HuH-7 (cell line): ENCODE data around the gene RBBP7.
"Not testable (repeated sequence)": the region's sequence is repeated elsewhere in the genome, so short reads cannot be mapped to it uniquely, and the experiment has no call there.

Experiments
- DNase-seq: peaks from one replicate; pipeline ENCODE4 v3.0.0; 2011; ENCODE audit warnings: low spot score

The RBBP7 gene

DNA sequence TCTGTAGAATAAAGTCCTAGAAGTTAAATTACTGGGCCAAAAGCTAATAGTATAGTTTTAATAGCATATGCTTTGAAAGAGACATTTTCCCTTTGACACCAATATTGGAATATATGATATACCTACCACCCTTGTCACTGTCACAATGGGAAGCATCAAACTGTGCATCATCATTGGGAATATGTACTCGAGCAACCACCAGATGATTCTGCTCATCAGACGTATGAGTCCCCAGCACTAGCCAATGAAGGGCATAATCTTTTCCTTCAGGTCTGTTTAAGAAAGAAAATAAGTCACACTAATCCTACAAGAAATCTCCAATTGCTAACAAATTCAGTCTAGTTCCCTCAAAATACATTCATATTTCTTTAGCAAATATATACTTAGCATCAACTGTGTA lies 7.3 kb downstream of the RBBP7 start:
- DNase-seq, result no peak

DNA sequence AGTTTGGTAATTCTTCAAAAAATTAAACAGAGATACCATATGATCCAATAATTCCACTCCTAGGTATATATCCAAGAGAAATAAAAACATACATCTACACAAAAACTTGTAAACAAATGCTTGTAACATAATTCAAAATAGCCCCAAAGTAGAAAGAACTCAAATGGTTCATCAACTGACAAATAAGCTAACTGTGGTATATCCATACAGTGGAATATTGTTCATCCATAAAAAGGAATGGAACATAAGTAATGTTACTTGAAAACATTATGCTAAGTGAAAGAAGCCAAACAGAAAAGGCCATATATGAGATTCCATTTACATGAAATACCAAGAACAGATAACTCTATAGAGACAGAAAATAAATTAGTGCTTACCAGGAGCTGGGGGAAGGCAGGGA lies 13.4 kb downstream of the RBBP7 start:
- no peak for DNase-seq

DNA sequence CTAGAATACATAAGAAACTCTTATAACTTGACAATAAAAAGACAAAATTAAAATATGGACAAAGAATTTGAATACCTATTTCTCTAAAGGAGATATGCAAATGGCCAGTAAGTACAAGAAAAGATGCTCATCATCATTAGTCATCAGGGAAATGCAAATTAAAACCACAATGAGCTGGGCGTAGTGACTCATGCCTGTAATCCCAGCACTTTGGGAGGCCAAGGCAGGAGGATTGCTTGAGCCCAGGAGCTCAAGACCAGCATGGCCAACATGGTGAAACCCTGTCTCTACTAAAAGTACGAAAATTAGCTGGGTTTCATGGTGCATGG lies 14.1 kb downstream of the RBBP7 start:
- not testable (repeated sequence) for DNase-seq

DNA sequence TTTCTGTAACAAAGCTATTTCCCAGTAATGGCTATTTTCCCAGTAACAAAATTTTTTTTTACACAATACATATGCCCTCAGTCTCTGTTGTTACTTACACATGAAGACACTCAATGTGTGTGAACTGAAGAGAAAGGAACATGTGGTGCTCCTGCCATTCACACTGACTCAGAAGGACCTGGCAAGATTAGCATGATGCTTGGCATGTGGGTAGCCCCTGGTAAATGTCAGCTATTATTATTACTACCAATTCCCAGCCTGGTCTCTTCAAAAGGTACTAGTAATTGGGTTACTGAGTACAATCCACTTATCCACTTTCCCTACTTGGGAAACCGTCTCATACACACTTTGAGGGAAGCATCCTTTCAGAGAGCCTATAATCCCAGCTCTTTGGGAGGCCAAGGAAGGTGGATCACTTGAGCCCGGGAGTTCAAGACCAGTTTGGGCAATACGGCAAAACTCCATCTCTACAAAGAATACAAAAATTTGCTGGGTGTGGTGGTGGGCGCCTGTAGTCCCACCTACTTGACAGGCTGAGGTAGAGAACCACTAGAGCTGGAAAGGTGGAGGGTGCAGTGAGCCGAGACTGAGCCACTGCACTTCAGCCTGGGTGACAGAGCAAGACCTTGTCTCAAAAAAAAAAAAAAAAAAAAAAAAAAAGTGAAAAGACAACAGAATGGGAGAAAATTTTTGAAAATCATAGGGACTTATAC lies 14.6 kb downstream of the RBBP7 start:
- no peak for DNase-seq

DNA sequence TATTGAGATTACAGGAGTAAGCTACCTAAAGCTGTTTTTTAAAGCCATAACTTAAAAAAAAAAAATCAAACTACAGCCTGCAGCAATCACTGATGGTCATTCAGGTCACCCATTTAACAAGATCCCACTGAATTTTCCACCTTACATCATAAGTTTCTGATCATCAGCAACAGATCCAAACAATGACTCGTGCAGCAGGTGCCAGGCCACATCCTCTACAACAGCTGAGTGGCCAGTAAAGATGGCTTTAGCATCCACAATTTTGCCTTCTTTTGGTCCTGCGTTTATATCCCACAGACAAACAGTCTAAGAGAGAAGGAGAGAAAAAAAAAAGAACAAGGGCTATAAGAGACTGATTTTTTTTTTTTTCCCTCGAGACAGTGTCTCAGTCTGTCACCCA lies 16.6 kb downstream of the RBBP7 start:
- no peak for DNase-seq

DNA sequence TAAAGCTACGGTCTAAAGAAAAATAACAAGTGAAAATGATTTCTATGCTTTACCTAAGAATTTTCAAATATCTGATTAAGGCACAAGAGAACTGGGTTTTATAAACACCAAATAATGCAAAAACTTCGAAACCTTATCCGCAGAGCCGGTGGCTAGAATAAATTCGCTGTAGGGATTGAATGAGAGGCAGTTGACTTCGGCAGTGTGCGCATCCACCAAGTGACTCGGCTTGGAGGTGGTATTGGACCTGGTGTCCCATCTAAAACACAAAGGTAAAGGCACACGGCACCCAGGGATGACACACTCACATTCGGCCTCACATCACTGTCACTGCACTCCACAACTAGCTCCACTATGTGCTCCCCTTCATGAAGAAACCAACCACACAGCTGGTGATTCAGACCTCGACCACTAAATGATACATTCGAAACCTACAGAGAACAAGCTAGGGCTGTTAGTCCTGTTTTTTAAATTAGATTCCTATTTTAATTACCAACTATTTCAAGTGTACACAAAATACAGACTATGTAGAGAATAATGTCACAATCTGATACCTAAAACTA lies 17.5 kb downstream of the RBBP7 start:
- DNase-seq, result no peak

DNA sequence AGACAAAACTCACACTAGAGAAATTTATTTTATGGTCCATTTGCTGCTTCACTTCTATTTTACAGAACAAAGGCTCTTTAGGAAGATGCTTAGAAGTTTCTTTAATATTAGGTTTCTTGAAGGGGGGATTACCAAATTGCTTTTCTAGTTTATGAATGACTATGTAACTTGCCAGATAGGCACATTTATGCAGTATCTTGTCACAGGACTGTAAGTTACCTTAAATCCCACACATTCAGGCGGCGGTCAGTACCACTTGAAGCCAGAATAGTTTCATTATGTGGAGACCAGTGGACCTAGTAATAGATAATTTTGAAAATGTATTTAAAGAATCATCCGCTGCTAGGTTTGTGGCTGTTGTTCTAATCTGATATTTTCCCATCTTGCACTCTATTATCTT lies 18.3 kb downstream of the RBBP7 start:
- DNase-seq, result no peak

DNA sequence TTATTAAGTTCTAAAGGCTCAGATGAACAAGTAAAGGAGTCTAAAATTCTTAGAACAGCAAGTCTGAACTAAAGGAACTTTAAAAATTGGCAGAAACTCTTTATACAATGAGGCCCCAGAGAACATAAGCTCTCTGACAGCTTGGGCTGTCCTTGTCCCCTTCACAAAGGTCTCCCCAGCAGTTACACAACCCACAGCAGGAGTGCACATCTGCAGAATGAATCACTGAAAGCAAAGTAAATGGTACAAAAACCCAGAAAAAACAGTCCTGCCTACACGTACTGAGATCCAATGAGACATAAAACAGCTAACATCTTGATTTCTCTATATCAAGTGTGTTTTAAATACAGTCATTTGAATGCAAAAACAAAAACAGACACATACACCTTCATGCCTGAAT lies 18.7 kb downstream of the RBBP7 start:
- DNase-seq, result no peak

DNA sequence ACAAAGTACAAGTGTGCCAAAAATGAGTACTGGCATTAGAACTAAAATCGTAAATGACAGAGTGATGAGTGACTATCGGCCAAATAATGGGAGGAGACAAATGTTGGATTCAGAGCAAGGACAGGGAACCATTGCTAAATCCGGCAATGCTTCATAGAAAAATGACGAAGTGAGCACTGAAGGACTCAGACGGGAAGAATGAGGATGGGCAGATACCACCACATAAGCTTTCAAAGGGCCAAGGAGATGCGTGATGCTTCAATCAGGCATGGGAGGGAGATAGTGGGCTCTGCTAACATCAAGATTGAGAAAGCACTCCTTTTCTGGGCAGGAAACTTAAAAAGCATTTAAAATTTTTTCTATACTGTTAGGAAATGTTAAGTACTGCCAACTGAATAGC lies 21.6 kb downstream of the RBBP7 start:
- no peak for DNase-seq

DNA sequence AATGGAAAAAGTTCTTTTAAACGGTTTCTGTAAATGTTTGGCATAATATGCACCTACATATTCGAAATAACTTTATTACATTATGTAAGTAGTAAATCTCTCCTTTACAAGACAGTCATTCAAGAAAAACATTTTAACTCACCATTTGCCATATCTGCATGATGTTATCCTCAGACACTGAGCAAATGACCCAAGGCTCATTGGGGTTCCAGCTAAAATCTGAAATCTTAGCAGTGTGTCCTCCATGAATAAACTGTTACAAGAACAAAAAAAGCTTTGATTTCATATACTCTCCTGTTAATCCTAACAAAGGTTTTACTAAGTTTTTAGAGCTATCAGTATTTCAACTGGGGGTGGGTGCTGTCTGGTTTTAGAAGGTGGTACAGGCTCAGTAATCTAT lies 24.5 kb downstream of the RBBP7 start:
- DNase-seq, result no peak

DNA sequence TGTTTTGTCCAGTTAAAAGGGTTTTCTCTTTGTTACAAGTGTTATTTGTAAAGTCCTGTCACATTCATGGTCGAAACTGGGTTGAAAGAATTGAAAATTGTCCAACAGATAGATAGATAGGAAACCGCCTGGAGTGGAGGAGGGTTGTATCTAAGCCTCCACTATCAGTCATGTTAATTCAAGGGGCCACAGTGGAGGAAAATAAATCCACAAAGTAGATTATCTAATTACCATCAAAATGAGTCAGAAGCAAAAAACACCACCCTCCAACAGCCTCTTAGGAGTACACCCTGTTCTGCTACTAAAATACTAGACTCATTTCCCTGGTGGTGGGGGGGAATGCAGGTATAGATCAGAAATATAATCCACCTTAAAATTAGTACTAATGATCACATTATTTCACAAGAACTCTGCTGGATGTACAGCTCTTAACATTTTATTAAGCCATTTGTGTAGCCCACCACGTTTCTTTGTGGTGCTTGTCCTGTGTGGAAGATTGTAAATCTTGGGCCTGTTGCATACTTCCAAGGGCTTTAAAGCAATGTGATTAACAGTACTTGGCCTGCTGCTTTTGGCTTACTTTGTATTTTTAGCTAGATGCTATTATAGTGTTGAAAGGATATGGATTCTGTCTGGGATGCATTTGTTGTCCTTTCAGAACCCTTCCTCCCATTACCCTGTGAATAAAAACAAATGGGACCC lies 26.8 kb downstream of the RBBP7 start:
- DNase-seq, result no peak

DNA sequence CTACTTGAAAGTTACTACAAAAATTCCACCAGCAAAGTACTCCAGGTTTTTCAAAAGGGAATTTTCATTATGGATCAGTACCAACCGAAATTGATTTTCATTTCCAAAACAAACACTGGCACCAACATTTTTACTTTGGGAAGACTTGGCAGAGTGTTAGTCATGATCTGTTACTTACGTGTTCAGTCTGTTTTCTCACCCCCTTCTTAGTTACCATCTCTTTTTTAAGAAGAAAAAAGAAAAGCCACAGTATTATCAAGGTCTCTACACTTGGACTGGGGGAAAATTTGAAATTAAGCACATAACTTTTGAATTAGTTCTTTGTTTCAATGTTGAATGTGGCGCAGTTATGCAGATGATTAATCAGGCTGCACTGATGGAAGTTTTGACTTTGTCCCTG lies 27.5 kb downstream of the RBBP7 start:
- no peak for DNase-seq

DNA sequence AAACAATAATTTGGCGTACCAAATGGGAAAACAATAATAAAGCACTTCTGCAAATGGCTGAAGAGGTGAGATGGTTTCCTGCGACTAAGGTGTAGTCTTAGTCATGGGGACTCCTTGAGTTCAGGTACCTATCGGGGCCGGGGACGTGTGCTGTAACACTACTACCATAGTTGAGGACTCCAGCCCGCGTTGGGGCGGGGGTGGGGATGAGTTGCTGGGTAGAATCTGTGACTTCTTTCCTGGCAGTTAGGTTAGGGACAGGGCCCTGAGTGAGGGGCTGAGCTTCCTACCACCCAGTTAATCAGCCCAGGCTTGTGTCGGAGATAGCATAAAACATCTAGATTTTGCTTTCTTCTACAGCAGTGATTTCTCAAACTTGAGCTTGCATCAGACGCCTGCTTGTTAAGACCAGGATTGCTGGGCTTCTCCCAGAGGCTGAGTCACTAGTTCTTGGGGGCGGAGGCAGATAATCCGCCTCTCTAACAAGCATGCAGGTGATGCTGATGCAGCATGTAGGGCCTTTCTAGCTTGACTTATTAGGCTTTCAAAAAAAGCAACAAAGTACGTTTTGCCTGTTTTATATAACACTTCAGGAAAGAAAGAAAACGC lies 30.2 kb downstream of the RBBP7 start:
- no peak for DNase-seq

DNA sequence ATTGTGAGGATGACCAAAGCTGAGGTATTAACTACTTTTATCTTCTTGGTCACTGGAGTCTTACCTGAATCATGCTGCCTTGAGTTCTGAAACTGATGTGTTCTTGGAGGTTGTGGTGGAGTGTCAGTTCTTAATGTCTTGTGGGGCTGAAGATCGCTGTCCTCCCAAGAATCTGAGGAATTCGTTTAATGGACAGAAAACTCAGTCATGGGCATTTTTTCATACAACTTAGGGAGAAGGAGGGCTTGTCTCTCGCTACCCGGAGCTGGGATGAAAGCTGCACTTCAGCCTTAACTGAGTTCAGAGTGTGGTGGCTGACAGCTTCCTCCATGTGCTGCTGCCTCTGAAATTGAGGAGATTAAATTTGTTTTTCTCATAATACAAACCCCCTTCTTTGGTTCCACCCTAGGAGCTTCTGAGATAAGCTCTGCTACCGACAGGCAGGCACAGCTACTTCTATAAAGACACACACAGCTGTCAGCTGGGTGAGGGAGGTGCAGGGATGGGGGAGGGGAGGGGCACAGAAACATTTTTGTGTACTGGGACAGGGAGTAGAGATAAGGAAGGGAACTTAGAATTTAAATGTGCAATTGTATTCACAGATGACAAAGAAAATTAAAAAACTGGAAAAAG lies 30.8 kb downstream of the RBBP7 start:
- DNase-seq, result no peak

DNA sequence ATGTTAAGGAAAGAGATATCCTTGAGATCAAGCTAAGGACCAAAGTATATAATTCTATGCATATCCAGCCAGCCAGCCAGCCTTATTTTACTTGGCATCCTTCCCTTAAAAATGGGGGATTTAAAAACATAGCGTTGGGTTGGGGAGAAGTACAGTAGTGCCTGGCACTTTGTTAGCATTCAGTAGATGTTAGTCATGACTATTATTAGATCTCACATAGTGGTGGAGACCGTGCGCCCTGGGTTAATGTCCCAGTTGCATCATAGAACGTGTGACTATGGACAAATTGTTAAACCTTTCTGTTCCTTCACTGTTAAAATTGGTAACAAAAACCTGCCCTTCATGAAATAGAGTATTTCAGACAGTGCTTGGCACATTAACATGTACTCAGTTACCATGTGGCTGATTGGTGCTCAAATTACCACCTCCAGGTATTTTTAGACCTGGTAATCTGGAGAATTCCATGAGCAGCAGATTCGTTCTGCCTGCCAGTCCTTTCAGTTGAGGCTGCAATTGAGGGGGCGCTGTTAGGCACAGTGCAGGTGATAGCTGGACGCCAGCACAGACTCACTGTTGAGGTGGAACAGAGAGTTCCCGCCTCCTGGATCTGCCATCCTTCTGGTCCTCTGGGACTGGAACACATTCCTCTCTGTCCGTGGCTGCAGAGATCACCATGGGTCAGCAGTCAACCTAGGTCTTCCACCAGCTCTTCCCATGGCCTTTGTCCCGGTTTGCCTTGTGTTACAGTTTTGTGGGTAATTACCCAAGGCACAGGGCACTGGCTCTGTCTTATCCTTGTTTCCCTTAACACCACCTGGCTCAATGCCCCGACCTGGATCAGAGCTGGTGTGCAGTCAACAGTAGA lies 31.7 kb downstream of the RBBP7 start:
- DNase-seq, result no peak

DNA sequence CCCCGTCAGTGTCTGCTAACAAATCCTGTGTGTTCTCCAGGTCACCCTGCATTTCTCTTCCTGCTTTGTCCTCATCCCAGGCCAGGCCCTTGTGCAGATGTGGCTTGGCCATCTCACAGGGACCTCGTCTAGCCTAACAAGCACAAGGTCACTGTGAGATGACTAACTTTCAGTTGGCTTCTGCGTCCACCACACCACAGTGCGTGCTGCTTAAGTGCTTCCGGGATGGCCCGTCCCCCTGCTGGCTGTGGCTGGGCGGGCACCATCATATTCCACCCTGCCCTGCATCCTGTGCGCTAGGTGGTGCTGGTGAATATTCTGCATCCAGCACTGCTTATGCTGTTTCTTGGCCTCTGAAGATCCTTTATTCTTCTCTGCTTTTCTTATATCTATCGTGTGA lies 33.8 kb downstream of the RBBP7 start:
- DNase-seq, result peak; percentile 19

DNA sequence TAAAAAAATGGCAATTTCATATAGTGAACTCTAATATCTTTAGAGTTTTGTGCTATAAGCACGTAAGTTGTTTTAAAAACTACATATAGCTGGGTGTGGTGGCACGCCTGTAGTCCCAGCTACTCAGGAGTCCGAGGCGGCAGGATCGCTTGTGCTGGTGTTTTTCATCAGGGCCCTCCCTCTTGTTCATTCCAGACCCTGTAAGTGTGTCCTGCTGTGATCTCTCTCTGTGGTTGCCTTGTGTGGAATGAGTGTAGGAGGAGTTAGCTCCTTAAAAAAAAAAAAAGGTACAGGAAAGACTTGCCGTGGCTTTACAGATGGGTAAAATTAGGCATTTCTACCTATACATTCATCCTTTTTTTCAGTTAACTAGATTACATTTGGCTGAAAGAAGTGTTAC lies 35.4 kb downstream of the RBBP7 start:
- DNase-seq, result no peak

DNA sequence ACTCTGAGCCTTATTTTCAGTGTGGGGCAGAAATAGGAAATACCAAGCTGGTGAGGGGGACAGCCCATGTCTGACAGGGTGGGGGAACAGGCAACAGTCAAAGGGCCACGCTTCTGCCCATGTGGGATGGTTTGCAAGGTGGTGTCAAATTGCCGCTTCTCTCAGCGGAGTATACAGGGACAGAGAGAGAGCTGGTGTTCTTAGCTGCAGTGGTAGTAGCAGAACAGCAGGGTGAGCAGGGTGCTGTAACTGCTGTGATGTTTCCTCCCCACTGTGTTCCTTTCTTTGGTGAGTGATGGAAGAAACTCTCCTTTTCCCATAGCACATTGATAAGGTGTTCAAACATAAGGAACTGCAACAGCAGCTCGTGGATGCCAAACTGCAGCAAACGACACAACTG lies 37.9 kb downstream of the RBBP7 start:
- DNase-seq, result no peak

DNA sequence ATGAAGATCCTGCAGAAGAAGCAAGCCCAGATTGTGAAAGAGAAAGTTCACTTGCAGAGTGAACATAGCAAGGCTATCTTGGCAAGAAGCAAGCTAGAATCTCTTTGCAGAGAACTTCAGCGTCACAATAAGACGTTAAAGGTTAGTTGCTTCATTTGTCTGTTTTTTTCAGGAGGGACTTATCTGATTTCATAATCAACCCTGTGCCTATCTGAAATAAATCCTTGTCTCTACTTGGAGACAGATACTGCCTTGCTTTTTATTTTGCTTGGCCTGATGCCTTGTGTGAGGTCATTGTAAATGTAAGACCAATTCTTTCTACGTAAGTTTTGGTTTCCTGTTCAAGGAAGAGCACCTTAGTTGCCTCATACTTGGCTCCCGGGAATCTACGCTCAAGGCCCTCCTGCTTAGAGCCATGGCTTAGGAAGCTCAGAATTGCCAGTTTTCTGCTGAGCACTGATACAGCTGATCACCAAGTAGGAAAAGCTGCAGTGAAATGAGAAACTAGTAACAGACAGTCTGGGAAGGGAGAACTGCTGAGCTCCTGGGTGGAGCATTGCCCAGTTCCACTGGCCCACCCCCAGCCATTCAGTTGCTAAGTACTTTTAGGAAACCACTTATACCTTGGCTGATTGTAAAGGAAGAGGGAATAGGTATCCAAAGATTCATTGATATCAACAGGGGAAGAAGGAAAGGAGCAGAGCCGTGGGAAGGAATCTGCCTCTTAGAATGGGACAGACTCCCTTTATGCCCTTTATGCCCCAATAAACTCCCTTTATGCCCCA lies 41.8 kb downstream of the RBBP7 start:
- DNase-seq, result no peak

DNA sequence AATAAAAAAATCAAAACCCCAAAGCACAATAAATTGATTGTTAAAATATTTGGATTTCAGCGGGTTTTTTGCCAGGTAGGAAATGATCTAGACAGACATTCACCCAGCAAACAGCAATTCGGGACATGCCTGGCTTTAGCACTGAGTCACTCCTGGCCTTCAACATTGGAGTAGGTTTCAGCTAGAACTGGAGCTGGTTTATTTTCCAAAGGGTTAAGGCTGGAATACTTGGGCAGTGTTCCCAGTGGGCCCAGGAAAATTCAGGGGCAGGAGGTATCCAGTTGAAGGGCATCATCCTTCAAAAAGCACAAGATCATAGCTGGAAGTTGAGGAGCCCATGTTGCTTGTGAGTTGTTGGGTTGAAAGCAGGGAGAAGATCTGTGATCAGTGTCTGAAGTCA lies 42.9 kb downstream of the RBBP7 start:
- no peak for DNase-seq

DNA sequence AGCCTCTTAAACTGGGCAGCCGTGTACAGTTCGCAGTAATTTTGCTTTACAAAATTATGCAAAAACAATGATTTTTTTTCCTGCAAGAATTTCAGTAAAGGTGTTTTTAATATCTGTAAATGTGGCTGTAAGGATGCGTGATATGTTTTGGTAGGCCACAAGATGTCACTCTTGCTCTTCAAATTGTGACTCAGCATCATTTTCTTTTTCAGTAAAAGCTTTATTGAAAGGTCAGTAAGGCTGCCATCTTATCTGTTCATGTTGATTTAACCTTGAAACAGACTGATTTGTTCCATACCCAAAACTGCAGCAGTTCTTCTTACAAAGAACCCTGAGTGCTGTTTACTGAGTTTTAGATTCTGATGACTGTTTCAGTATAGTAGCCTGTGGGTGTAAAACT lies 44.0 kb downstream of the RBBP7 start:
- peak; percentile 20 for DNase-seq
